Suppressor macrophage treated with lipopolysaccharide for 1 hour (primary cell): ENCODE data around the gene JMJD8.

Source experiments
- DNase-seq, 3 donors: peaks; one replicate each; pipeline ENCODE4 v3.0.0-alpha.2; 2020 to 2022

JMJD8 gene

DNA sequence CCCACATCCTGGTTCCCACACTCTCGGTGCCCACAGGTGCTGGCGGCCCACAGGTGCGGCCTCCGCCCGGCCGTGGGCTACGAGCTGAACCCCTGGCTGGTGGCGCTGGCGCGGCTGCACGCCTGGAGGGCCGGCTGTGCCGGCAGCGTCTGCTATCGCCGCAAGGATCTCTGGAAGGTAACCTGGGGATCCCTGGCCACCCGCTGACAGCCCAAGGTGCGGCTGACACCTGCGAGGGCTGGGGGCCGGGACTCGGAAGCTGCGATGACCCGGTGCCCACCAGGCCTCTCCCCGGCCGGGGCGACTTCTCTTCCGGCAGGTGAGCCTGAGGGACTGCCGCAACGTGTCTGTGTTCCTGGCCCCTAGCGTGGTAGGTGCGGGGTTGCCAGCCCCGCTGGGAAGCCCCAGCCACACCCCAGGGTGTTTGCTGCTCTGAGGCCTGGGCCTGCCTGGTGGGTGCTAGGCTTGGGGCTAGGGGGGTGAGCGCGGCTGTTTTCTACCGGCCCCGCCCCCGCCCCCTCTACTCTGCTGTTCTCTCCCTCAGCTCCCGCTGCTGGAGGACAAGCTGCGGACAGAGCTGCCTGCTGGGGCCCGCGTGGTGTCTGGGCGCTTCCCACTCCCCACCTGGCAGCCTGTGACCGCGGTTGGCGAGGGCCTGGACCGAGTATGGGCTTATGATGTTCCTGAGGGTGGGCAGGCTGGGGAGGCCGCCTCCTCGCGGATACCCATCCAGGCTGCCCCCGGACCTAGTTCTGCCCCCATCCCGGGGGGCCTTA, 37.8 kb upstream of the JMJD8 start:
- no peak for DNase-seq

DNA sequence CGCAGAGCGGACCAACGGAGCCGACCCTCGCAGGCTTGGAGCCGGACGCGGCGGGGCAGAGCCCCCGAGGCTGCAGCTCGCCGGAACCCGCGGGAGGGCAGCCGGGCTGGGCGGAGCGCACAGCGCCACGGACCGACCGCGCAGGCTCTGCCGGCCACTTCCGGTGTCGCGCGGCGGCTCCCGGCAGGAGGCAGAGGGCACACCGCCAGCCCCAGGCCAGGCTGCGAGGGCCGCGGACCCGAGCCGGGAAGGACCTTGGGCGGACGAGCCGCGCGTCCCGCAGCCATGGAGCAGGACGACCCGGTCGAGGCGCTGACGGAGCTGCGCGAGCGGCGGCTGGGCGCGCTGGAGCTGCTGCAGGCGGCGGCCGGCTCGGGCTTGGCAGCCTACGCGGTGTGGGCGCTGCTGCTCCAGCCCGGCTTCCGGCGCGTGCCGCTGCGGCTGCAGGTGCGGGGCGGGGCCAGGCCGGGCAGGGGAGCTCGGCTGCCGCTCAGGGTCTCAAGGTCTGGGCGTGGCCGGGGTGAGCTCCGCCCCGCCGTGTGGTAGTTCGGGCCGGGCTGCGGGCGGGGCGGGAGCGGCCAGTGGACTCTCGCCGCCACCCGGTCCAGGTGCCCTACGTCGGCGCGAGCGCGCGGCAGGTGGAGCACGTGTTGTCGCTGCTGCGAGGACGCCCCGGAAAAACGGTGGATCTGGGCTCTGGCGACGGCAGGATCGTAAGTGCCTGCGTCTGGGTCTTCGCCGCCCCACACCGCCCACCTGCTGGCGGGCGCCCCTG, 37.0 kb upstream of the JMJD8 start, which contains the start of gene ANTKMT:
Gene ANTKMT, plus strand, starts transcription at position 157 of the 775 bp plus-strand sequence. Its CDS starts 129 bp downstream, at position 286.
- peak; percentile 75 to 90 (median 81) for DNase-seq

DNA sequence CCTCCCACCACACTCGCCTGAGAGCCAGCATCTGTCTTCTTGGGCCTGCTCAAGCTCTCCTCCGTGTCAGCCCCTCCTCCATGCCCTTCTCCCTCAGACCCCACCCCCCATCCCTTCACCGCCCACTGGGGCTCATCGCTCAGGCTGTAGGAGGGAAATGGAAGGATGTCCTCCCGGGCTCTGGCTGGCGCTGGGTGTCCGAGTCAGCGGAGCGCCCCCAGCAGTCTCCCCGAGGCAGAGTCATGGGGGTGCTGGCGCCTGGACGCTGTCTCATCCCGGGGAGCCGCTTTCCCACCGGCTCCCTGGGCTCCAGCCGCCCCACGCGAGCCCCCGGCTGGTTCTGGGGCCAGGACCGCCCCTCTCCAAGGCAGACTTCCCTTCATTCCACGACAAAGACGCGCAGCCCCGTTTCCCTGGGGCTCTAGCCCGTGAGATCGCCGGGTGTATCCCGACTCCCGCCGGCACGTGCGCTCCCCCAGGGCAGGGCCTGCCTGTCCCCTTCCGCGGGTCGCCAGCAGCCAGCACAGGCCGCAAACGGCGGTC, 36.4 kb upstream of the JMJD8 start:
- peak; percentile 40 to 58 (median 44) for DNase-seq

DNA sequence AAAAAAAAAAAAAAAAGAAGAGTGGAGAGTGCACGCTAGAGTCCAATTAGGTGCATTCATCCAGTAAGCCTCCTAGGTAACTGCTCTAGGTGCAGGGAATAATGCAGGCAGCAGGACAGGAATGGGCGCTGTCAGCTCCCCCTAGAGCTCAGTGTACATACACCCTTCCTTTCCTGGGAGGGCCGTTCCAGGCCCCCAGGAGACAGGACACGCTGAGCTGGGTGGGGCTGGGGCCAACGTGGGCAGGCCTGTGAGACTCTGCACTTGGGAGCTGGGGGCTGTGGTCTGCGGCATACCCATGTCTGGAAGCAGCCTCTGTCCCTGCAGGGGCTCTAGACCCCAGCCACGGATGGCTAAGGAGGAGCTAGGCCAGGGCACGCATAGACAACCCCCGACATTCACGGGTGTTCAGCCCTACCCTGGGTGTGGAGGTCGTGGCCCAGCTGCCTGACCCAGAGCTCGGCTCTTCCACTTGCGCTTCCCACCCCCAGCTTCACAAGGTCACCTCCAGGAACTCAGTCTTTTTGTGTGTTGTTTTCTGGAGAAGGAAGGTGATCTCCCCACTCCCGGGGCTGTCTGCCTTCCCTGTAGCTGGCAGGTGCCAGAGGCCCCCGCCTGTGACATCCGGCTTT, 35.8 kb upstream of the JMJD8 start:
- no peak for DNase-seq

DNA sequence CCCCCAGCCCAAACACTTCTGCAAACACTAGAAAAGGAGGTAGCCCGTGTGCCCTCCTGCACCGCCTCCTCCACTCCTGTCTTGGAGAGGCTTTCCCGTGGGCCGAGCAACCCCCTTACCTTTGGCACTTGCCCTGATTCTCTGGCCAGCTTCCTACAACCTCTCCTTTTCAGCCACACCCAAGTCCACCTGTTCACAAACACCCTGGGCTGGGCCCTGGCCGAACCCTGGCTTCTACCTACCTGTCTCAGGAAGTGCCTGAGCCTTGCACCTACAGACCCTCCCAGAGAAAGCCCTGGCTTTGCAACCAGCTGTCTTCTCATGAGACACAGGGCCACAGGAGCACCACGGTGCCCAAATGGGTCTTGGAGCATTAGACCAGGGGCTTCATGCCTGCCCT, 34.8 kb upstream of the JMJD8 start:
- DNase-seq = no peak

DNA sequence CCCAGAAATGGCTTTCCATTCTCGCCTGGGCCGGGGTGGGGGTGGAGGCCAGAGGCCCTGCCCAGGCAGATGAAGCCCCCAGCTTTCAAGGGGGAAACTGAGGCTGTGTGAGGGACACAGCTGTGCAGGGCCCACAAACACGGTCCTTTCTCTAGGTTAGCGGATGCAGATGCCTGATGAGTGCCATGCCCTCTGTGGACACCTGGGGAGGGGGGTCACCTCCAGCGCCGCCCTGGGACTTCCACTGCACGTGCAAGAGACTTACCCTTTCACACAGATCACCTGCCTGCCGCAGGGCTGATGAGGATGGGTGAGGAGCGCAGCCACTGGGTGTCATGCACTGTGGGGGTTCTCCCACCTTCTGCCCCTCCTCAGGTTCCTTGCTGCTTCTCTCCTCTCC, 34.3 kb upstream of the JMJD8 start:
- no peak for DNase-seq

DNA sequence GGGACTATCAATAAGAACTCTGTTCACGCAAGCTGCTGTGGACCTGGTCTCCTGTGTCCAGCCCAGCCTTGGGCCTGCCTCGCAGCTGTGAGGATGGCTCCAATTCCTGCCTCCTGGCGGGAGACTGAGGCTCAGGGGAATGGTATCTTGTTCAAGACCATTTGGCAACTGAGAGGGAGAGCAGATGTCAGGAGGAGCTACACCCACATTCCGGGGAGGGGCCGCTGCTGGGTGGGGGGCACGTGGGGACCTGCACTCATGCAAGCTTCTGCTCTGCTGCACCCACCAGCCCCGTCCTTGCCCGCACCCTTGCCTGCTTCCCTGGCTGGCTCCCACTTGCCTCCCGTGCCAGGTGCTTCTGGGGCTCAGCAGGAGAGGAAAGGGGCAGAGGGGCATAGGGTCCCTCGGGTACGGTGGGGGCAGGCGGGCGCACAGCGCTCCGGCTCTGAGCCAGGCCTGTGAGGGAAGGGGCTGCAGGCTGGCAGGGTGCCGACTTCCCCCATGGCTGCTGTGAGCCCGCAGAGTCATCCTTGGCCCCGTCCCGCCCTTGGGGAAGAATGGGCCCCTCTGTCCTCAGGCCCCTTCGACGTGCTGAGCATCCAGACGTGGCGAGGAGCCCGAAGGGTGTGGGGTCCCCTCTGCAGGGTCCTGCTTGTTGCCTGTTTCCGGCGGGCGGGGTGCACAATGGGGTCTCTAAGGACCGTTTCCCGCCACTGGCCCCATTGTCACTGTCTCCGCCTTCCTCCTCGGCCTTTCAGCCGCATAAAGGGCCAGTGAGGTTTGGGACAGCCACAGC, 33.5 kb upstream of the JMJD8 start:
- no peak for DNase-seq

DNA sequence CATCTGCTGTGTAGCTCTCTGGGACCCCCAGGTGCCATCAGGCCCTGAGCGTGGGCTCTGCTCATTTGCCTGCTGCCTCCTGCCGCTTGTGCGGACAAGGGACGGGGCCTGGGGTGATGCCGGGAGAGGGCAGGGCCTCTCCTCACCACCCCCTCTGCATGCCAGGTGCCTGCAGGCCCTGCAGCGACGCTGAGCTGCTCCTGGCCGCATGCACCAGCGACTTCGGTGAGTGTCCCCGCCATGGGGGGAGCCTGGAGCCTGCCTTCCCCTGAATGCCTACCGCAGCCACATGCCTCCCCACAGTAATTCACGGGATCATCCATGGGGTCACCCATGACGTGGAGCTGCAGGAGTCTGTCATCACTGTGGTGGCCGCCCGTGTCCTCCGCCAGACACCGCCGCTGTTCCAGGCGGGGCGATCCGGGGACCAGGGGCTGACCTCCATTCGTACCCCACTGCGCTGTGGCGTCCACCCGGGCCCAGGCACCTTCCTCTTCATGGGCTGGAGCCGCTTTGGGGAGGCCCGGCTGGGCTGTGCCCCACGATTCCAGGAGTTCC, 32.7 kb upstream of the JMJD8 start:
- no peak for DNase-seq

DNA sequence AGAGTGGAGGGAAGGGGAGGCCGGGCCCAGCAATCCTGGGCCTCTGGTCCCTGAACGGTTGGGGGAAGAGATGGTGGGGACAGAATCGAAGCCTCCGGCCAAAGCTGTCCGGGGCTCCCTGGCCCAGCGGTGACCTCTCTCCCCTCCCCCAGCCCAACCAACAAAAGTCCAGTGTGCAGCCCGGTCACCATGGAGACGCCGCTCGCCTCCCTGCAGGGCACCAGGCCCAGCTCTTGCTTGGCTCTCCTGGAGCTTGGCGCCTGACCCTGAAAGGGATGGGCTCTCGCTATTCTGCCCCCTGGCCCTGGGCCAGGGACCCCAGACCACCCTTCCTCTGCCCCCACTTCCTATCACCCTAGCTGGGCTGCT, 32.0 kb upstream of the JMJD8 start:
- DNase-seq = no peak

DNA sequence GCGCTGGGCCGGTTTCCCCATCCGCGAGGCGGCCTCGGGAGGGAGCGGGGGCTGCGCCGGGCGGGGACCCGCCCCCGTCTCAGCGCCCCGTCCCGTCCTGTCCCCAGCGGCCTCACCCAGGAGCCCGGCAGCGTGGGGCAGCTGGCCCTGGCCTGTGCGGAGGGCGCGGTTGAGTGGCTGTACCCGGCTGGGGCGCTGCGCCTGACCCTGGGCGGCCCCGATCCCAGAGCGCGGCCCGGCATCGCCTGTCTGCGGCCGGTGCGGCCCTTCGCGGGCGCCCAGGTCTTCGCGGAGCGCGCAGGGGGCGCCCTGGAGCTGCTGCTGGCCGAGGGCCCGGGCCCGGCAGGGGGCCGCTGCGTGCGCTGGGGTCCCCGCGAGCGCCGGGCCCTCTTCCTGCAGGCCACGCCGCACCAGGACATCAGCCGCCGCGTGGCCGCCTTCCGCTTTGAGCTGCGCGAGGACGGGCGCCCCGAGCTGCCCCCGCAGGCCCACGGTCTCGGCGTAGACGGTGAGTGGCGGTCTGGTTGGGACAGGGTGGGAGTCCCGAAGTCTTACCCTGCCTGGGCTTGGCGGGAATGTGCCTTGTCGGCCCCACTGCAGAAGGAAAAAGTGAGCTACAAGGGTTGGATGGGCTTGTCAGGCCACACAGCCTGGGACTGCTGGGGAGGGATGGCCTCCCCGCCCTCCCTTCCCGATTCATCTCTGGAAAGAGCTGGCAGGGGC, 31.5 kb upstream of the JMJD8 start:
- peak in 2 of 3 donors; percentile 34 to 56 for DNase-seq

DNA sequence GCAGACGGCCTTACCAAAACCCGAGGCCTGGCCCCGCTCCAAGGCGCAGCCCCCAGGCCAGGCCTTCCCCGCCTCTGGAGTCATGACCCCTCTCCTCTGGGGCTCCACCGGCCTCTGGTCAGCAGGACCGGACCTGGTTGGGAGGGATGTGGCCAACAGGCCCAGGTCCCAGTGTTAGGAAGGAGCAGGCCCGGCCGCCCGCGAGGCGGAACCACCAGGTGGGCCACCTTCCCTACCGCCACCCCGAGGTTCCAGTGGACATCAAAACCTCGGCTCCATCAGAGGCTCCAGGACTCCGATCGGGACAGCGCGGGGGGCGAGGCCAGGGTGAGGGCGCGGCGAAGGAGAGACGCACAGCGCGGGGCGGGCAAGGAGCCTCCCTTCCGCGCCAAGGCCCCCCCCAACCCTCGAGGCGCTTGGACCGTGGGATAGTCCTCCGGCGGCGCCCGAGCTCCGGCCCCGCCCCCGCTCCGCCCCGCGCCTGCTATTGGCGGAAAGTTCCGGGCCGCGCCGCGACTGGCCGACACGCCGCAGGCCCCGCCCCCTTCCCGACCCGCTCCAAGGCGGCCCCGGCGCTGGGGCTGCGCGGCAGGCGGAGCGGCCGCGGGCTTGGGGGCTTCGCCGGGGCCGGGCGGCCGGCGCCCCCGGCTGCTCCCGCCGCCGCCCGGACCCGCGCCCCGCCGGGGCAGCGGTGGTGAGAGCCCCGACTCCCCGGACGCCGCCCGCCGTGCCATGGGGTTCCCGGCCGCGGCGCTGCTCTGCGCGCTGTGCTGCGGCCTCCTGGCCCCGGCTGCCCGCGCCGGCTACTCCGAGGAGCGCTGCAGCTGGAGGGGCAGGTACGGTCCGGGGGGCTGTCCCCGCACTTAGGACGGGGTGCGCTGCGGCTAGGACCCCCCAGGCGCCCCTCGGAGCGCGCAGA, 30.7 kb upstream of the JMJD8 start, which contains the start of gene METRN:
Gene METRN, plus strand, starts transcription at position 561 of the 919 bp plus-strand sequence. Its CDS starts 172 bp downstream, at position 733.
- DNase-seq = peak; percentile 89 to 98 (median 96)

DNA sequence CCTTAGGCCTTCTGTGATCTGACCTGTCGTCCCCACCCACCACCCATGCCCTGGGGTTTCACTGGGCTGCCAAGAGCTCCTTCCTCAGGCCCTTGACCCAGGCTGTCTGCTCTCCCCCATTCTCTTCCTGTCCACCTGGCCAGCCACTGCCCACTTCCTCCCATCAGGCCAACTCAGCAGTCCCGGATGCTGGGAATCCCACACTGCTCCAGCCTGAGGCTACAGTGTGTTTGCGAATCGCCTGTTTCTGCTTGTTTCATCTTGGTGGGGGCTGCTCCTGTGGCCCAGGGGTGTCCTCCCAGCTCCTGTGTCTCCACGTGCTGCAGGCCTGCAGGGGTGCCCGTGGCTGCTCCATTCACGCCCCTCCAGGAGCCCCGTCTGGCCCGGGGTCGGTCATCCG, 29.9 kb upstream of the JMJD8 start:
- DNase-seq = no peak

DNA sequence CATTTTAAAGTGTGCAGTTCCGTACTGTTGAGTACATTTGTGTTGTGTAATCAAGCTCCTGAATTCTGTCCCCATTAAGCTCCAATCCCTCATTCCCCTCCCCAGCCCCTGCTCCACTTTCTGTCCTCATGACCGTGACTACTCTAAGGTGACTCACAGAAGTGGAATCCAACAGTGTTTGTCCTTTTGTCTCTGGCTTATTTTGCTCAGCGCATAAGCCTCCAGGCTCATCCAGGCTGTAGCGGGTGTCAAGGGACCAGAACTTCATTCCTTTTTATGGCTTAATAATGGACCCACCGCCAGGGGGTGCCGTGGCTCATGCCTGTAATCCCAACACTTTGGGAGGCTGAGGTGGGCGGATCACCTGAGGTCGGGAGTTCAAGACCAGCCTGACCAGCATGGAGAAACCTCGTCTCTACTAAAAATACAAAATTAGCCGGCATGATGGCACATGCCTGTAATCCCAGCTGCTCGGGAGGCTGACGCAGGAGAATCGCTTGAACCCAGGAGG, 28.7 kb upstream of the JMJD8 start:
- peak; percentile 62 to 81 (median 67) for DNase-seq

DNA sequence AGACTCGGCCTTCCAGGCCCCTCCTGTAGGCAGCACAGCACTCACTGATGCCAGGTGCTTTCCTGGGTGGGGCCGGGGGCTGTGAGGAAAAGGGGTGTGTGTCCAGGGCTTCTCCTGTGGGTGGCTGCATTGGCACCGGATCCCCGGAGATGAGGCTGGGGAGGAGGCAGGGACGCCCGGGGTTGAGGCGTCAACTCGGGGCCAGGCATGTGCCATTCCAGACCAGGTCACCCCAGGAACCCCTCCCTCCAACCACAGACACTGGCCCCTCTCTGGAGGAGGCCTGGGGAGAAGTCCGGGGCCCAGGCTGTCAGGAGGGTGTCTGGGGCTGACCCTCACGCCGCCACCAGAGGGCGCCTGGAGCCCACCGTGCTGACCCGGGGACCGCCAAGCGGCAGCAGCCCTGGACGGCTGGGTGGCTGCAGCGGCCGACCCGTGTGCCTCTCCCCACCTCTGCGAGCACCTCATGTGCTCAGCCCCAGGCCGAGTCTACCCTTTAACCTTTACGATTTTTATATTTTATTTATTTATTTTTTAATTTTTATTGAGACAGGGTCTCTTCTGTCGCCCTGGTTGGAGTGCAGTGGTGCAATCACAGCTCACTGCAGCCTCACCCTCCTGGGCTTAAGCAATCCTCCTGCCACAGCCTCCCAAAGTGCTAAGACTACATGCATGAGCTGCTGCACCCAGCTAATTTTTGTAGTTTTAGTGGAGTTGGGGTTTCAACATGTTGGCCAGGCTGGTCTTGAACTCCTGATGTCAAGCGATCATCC, 27.6 kb upstream of the JMJD8 start:
- DNase-seq = peak; percentile 83 to 94 (median 88)

DNA sequence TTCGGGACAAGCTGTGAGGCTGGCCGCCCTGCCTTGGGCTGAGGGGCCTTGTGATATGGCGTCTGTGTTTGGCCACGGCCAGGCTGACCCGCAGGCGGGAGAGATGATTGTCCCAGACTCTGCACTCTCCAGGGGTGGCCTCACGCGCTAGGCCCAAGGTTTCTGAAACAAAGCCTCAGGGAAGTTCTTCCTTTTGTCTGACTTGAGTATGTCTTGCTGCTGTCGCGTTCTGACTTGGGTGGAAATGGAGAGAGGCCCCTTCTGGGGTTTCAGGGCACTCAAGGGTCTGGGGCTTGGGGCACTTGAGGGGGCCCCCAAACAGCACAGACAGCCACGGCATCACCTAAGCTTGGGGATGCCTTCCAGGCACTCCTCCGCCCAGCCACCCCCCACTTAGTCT, 26.9 kb upstream of the JMJD8 start:
- no peak for DNase-seq

DNA sequence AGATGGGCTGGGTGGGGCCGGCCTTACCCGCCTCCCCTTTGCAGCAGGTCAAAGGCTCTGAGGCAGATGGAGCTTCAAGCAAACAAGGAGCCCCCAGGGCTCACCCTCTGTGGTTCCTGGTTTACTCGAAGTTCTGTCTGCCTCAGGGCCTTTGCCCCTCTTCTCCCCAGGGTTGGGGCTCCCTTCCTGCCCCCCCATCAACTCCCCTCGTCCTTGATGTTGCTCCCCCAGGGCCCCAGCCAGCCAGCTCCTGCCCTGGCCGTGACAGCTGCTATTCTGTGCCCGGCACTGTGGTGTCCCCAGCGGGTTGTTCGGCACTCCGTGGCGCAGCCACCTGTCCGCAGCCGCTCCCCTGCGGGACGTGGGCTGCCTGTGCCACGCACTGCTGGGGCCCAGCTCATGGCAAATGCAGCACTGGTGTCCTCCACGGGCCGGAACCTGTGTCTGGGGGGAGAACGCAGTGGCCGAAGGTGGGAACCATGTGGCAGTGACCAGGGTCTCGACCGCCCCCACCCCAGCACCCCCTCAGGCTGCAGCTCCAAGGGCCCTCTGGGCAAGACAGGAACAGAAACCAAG, 26.5 kb upstream of the JMJD8 start:
- DNase-seq = no peak

DNA sequence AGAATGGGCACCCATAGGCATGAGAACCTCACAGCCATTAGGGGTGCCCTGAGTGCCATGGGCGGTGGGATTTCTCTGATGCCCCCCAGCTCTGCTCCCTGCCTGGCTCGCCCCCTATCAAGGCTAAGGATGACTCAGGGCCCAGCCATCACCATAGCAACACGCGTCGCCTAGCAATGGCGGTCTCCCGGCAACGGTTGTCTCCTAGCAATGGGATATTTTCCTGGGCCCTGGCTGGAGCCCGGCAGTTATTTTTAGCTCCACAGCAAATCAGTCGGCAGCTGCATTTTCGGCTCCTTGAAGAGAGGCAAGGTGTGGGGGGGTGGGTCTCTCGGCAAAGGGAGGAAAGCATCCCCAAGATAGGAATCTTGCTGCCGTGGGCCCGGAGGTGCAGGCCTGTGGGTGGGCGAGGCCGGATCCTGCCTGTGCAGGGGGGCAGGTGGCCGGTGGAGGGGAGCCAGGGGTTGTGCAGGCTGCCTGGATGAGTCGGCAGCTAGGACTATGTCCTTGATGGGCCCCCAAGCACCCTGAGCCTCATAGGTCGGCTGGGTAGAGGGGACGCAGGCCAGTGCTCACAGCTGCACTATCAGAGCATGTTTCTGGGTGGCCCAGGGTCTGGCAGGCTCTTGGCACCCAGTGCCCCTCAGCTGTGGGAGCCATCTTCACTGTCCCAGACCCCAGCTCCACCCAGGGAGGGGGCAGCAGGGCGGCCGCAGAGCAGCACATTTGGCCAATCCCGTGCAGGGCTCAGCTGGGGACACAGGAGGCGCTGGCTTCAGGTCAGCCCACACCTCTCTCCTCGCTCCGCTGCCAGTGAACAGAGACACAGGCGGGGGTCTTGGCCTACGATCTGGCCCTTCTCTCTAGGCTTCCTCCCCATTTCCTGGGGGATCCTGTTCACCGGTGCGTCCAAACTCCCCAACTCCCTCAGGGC, 25.7 kb upstream of the JMJD8 start:
- DNase-seq = peak; percentile 32 to 37 (median 32)

DNA sequence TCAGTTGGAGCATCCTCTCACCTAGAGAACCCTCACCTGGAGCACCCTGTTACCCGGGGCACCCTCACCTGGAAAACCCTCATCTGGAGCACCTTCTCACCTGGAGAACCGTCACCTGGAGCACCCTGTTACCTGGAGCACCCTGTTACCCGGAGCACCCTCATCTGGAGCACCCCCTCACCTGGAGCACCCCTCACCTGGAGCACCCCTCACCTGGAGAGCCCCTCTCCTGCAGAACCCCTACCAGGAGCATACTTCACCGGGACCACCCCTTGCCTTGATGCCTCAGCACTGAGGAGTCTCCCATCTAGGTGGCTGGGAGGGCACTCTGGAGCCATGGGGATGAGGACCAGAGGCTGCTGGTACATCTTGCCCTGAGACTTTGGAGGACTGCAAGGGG, 24.8 kb upstream of the JMJD8 start:
- DNase-seq = no peak
